Colonic mucosa (tissue), 4 donors: ENCODE measurements around the gene STEAP2. TPM values are rescaled to one million over a fixed set of nuclear protein-coding genes. Genes with fewer than 3 reads are reported as not detected.

ENCODE experiments used
- DNase-seq: peaks from one replicate; pipeline ENCODE4 v3.0.0-alpha.2; 2020
- H3K27ac ChIP-seq: fragments of 200-600 bp; one replicate; pipeline ENCODE4 v1.8.0; 2021
- H3K27me3 ChIP-seq: fragments of 200-600 bp; one replicate; pipeline ENCODE4 v1.8.0; 2021
- H3K36me3 ChIP-seq: fragments of 200-600 bp; one replicate; pipeline ENCODE4 v1.8.0; 2021
- H3K4me1 ChIP-seq: fragments of 200-600 bp; one replicate; pipeline ENCODE4 v1.8.0; 2021; ENCODE audit warnings: mild to moderate bottlenecking
- H3K4me3 ChIP-seq: fragments of 200-600 bp; one replicate; pipeline ENCODE4 v1.8.0; 2021
- H3K9ac ChIP-seq, 2 donors: one replicate each; pipeline ENCODE4 v1.7.0; 2013; ENCODE audit warnings: control low read depth in 2 of 2, low read depth in 2 of 2, low read length in 2 of 2
- H3K9me3 ChIP-seq: fragments of 200-600 bp; one replicate; pipeline ENCODE4 v1.8.0; 2021
- CTCF ChIP-seq: fragments of 200-600 bp; IDR thresholded peaks from one replicate; pipeline ENCODE4 v1.8.0; 2022; ENCODE audit warnings: antibody characterized with exemption, mild to moderate bottlenecking
- intact Hi-C: fragments of 100-400 bp; cut with DNase I; formaldehyde crosslinking; loops from one replicate; pipeline ENCODE4 v1.14.1; 2022
- total RNA-seq, 2 donors: library from RNA; stranded (reverse); fragmentation: NEBNext Ultra II Directional in 1 of 2; extraction: Animal tissue kit (Norgen Biotek cat#: 25700) in 1 of 2; gene quantifications; one replicate each; pipeline ENCODE4 v1.2.1, GENCODE V29; 2021
- donor health status: healthy.
- donor health status: DM: no; HTN: no; CAD: no.
- donor health status: DM: no; HTN: no; CAD: no.

The STEAP2 gene
- total RNA-seq, 2 donors from 2014 or later, result 19.7 to 27.3 TPM

- Histone ChIP-seq H3K4me1 (no peaks in the 10 kb centered on the region), H3K4me3 (no peak overlapping the region), H3K27ac (no peak overlapping the region), H3K36me3 (no peaks in the 10 kb centered on the region), H3K9me3 (no peaks in the 10 kb centered on the region), H3K27me3 (no peaks in the 10 kb centered on the region), H3K9ac (no peak overlapping the region)
- no peak for TF ChIP-seq CTCF
- intact Hi-C loops, result no loop called here
- DNase-seq, result no peak
Observed at GRCh38 chr7:90256778-90257177, 45.2 kb downstream of the STEAP2 start.

- Histone ChIP-seq H3K9ac (no peak overlapping the region), H3K27me3 (no peaks in the 10 kb centered on the region), H3K4me1 (no peaks in the 10 kb centered on the region), H3K36me3 (no peaks in the 10 kb centered on the region), H3K9me3 (no peaks in the 10 kb centered on the region), H3K27ac (no peak overlapping the region), H3K4me3 (no peak overlapping the region)
- DNase-seq, result no peak
- TF ChIP-seq CTCF, result no peak
- intact Hi-C loops, result loop anchor here (5.0 kb wide), 1 partner anchor 166 kb away; no protein-coding TSS in a partner anchor
Observed at GRCh38 chr7:90261441-90261840, 49.9 kb downstream of the STEAP2 start.

GRCh38 chr7:90262438-90262837, 50.9 kb downstream of the STEAP2 start:
- no peak overlapping the region for H3K9ac ChIP-seq
- TF ChIP-seq CTCF, result peak; percentile 54
- no peak overlapping the region for H3K27ac ChIP-seq
- H3K4me3 ChIP-seq, result no peak overlapping the region
- no peaks in the 10 kb centered on the region for H3K9me3 ChIP-seq
- intact Hi-C loops, result loop anchor here (5.0 kb wide), 1 partner anchor 165 kb away; no protein-coding TSS in a partner anchor
- no peaks in the 10 kb centered on the region for H3K4me1 ChIP-seq
- no peaks in the 10 kb centered on the region for H3K36me3 ChIP-seq
- H3K27me3 ChIP-seq, result no peaks in the 10 kb centered on the region
- DNase-seq, result no peak

GRCh38 chr7:90266808-90267207, 55.3 kb downstream of the STEAP2 start:
- Histone ChIP-seq H3K36me3 (no peaks in the 10 kb centered on the region), H3K9ac (no peak overlapping the region), H3K9me3 (no peaks in the 10 kb centered on the region), H3K27ac (no peak overlapping the region), H3K4me3 (no peak overlapping the region), H3K27me3 (no peaks in the 10 kb centered on the region), H3K4me1 (no peaks in the 10 kb centered on the region)
- intact Hi-C loops, result loop anchor here (5.0 kb wide), 1 partner anchor 150 kb away; no protein-coding TSS in a partner anchor
- DNase-seq, result no peak
- no peak for TF ChIP-seq CTCF

- Histone ChIP-seq H3K4me1 (no peaks in the 10 kb centered on the region), H3K9ac (no peak overlapping the region), H3K27ac (no peak overlapping the region), H3K4me3 (no peak overlapping the region), H3K27me3 (no peaks in the 10 kb centered on the region), H3K36me3 (no peaks in the 10 kb centered on the region), H3K9me3 (no peaks in the 10 kb centered on the region)
- DNase-seq, result no peak
- intact Hi-C loops, result loop anchor here (5.0 kb wide), 1 partner anchor 150 kb away; no protein-coding TSS in a partner anchor
- no peak for TF ChIP-seq CTCF
Observed at GRCh38 chr7:90267263-90267858, 55.8 kb downstream of the STEAP2 start.
